HepG2 (cell line): ENCODE measurements around the gene AKAP8.
"Not testable (repeated sequence)": the region's sequence is repeated elsewhere in the genome, so short reads cannot be mapped to it uniquely, and the experiment has no call there.

Source experiments
- ARNTL ChIP-seq: sonication (generic); formaldehyde crosslinking; IDR thresholded peaks from 2 replicates; pipeline ENCODE4 v1.4.0; 2020; ENCODE audit warnings: mild to moderate bottlenecking, missing genetic modification reagents
- BRF2 ChIP-seq: sonication (generic); formaldehyde crosslinking; IDR thresholded peaks from 2 replicates; pipeline ENCODE4 v1.8.1; 2022; ENCODE audit warnings: mild to moderate bottlenecking, missing genetic modification reagents
- CERS6 ChIP-seq: sonication (generic); formaldehyde crosslinking; IDR thresholded peaks from 2 replicates; pipeline ENCODE4 v1.5.0; 2020; ENCODE audit warnings: missing genetic modification reagents
- CTCF ChIP-seq: sonication (generic); formaldehyde crosslinking; IDR thresholded peaks from 2 replicates; pipeline ENCODE4 v1.5.0; 2020; ENCODE audit warnings: mild to moderate bottlenecking, missing genetic modification reagents, moderate library complexity
- HDAC2 ChIP-seq: sonication (generic); formaldehyde crosslinking; IDR thresholded peaks from 2 replicates; pipeline ENCODE4 v1.4.0; 2020; ENCODE audit warnings: missing genetic modification reagents
- NFAT5 ChIP-seq: sonication (generic); formaldehyde crosslinking; IDR thresholded peaks from 2 replicates; pipeline ENCODE4 v1.4.0; 2020; ENCODE audit warnings: missing genetic modification reagents
- NONO ChIP-seq, 2 experiments: fragments of 450-650 bp in 1 of 2; sonication (generic) in 1 of 2; formaldehyde crosslinking in 1 of 2; IDR thresholded peaks in 1 of 2; conservative IDR thresholded peaks in 1 of 2; 2 replicates each; pipeline versions ENCODE4 v1.6.1 to v1.8.0; 2017 to 2022; ENCODE audit warnings: mild to moderate bottlenecking in 1 of 2, missing genetic modification reagents in 1 of 2, moderate library complexity in 1 of 2
- PAX8 ChIP-seq: sonication (generic); formaldehyde crosslinking; IDR thresholded peaks from 2 replicates; pipeline ENCODE4 v1.8.0; 2022; ENCODE audit warnings: mild to moderate bottlenecking, missing genetic modification reagents, borderline replicate concordance
- PREB ChIP-seq: sonication (generic); formaldehyde crosslinking; IDR thresholded peaks from 2 replicates; pipeline ENCODE4 v1.4.0; 2020; ENCODE audit warnings: missing genetic modification reagents
- SRF ChIP-seq: IDR thresholded peaks from 2 replicates; pipeline ENCODE4 v1.6.1; 2011; ENCODE audit warnings: mild to moderate bottlenecking, low read depth, low read length, moderate library complexity
- ZNF318 ChIP-seq: sonication (generic); formaldehyde crosslinking; IDR thresholded peaks from 2 replicates; pipeline ENCODE4 v1.4.0; 2020; ENCODE audit warnings: mild to moderate bottlenecking, missing genetic modification reagents
- ZNF740 ChIP-seq: sonication (generic); formaldehyde crosslinking; IDR thresholded peaks from 2 replicates; pipeline ENCODE4 v1.4.0; 2020; ENCODE audit warnings: missing genetic modification reagents

- TF ChIP-seq PREB (CRISPR knock-in tag); NONO (IDR thresholded peaks at IDR 0.05); NONO (CRISPR knock-in tag; conservative IDR thresholded peaks at IDR 0.05); ARNTL; CERS6 (CRISPR knock-in tag); BRF2 (CRISPR knock-in tag); ZNF318; ZNF740 (CRISPR knock-in tag); PAX8 (CRISPR knock-in tag); SRF; NFAT5 (CRISPR knock-in tag); HDAC2 (CRISPR knock-in tag); CTCF (CRISPR knock-in tag): not testable (repeated sequence)
Measured at GRCh38 chr19:15363048-15363447, 16.5 kb downstream of the AKAP8 start.
